Measurements from ENCODE around the gene ACAN.

Gene ACAN

DNA sequence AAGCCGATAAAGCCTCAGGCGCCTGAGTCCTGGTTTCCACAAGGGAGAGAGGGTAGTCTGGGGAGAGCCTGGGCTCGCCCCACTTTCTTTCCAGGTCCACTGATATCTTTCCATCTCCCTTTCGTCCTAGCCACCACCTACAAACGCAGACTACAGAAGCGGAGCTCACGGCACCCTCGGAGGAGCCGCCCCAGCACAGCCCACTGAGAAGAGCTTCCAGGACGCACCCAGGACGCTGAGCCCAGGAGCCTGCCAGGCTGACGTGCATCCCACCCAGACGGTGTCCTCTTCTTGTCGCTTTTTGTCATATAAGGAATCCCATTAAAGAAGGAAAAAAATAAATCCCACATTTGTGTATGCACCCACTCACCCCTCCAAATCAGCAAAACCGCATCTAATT is 71.0 kb downstream of the ACAN start:
- TF ChIP-seq EZH2 (optimal IDR thresholded peaks at IDR 0.05; ENCODE audit: low read depth, low read length) (no peak), EZH2phosphoT487 (IDR thresholded peaks at IDR 0.05; ENCODE audit: low read length) (no peak)
- TF ChIP-seq, protein P1, sequence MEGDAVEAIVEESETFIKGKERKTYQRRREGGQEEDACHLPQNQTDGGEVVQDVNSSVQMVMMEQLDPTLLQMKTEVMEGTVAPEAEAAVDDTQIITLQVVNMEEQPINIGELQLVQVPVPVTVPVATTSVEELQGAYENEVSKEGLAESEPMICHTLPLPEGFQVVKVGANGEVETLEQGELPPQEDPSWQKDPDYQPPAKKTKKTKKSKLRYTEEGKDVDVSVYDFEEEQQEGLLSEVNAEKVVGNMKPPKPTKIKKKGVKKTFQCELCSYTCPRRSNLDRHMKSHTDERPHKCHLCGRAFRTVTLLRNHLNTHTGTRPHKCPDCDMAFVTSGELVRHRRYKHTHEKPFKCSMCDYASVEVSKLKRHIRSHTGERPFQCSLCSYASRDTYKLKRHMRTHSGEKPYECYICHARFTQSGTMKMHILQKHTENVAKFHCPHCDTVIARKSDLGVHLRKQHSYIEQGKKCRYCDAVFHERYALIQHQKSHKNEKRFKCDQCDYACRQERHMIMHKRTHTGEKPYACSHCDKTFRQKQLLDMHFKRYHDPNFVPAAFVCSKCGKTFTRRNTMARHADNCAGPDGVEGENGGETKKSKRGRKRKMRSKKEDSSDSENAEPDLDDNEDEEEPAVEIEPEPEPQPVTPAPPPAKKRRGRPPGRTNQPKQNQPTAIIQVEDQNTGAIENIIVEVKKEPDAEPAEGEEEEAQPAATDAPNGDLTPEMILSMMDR (IDR thresholded peaks at IDR 0.05; ENCODE audit: low read length): no peak
- Histone ChIP-seq H3K4me1 (ENCODE audit: low read length) (no peaks in the 10 kb centered on the region), H3K4me3 (ENCODE audit: low read length) (no peak overlapping the region), H3K79me2 (ENCODE audit: low read length) (no peaks in the 10 kb centered on the region), H3K9me3 (replicated peaks; ENCODE audit: insufficient read depth, low read length) (no peaks in the 10 kb centered on the region), H3K36me3 (replicated peaks; ENCODE audit: insufficient read depth, low read length) (no peaks in the 10 kb centered on the region), H3K4me2 (ENCODE audit: low read depth, low read length) (no peak overlapping the region), H3K9me2 (replicated peaks; ENCODE audit: insufficient read depth, low read length) (no peaks in the 10 kb centered on the region), H3K27ac (ENCODE audit: low read length) (no peak overlapping the region), H3K27me3 (replicated peaks; ENCODE audit: insufficient read depth, low read length) (no peaks in the 10 kb centered on the region; the same call in 1 of the 2 replicates), H3K9ac (ENCODE audit: low read length) (no peak overlapping the region), H2AFZ (ENCODE audit: low read length) (no peak overlapping the region), H3F3A (ENCODE audit: insufficient read depth, low read length) (no peaks in the 10 kb centered on the region), H4K20me1 (ENCODE audit: insufficient read depth, low read length) (no peaks in the 10 kb centered on the region)
- DNase-seq: no peak

DNA sequence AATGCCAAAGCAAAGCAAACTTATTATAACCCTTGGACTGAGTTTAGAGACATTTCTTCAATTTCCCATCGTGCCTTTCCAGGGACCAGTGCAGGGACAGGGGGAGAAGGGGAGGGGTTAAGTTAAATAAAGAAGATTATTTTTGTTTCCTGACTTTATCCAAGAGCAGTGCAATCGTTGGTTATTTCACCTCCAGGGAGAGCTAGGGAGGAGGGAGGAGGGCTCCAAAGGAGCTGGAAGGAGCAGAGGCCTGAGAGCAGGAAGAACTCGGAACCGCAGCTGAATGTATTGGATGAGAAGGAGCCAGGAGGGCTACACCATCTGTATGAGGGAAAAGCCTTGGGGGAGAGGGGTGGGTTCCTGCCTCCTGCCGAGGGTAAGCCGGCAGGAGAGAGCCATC is 71.4 kb downstream of the ACAN start:
- no peaks in the 10 kb centered on the region for H3K36me3 ChIP-seq (replicated peaks; ENCODE audit: insufficient read depth, low read length)
- H3K4me3 ChIP-seq (ENCODE audit: low read length): no peak overlapping the region
- H3K9ac ChIP-seq (ENCODE audit: low read length): no peak overlapping the region
- TF ChIP-seq EZH2phosphoT487 (IDR thresholded peaks at IDR 0.05; ENCODE audit: low read length) (no peak), EZH2 (optimal IDR thresholded peaks at IDR 0.05; ENCODE audit: low read depth, low read length) (no peak)
- TF ChIP-seq, protein P1 (IDR thresholded peaks at IDR 0.05; ENCODE audit: low read length): no peak
- no peaks in the 10 kb centered on the region for H3K9me3 ChIP-seq (replicated peaks; ENCODE audit: insufficient read depth, low read length)
- H3K27ac ChIP-seq (ENCODE audit: low read length): no peak overlapping the region
- H3K9me2 ChIP-seq (replicated peaks; ENCODE audit: insufficient read depth, low read length): no peaks in the 10 kb centered on the region
- no peak overlapping the region for H2AFZ ChIP-seq (ENCODE audit: low read length)
- H3K4me2 ChIP-seq (ENCODE audit: low read depth, low read length): no peak overlapping the region
- no peaks in the 10 kb centered on the region for H3K4me1 ChIP-seq (ENCODE audit: low read length)
- H4K20me1 ChIP-seq (ENCODE audit: insufficient read depth, low read length): no peaks in the 10 kb centered on the region
- H3K27me3 ChIP-seq (replicated peaks; ENCODE audit: insufficient read depth, low read length): no peaks in the 10 kb centered on the region; the same call in 1 of the 2 replicates
- no peaks in the 10 kb centered on the region for H3F3A ChIP-seq (ENCODE audit: insufficient read depth, low read length)
- no peaks in the 10 kb centered on the region for H3K79me2 ChIP-seq (ENCODE audit: low read length)
- no peak for DNase-seq

- TF ChIP-seq, protein P1 (IDR thresholded peaks at IDR 0.05; ENCODE audit: low read length): no peak
- TF ChIP-seq EZH2 (optimal IDR thresholded peaks at IDR 0.05; ENCODE audit: low read depth, low read length): no peak
- TF ChIP-seq EZH2phosphoT487 (IDR thresholded peaks at IDR 0.05; ENCODE audit: low read length): no peak
- H3F3A ChIP-seq (ENCODE audit: insufficient read depth, low read length): no peaks in the 10 kb centered on the region
- no peak overlapping the region for H2AFZ ChIP-seq (ENCODE audit: low read length)
- no peaks in the 10 kb centered on the region for H3K9me3 ChIP-seq (replicated peaks; ENCODE audit: insufficient read depth, low read length)
- no peaks in the 10 kb centered on the region for H3K9me2 ChIP-seq (replicated peaks; ENCODE audit: insufficient read depth, low read length)
- H3K9ac ChIP-seq (ENCODE audit: low read length): no peak overlapping the region
- H4K20me1 ChIP-seq (ENCODE audit: insufficient read depth, low read length): no peaks in the 10 kb centered on the region
- no peak overlapping the region for H3K4me2 ChIP-seq (ENCODE audit: low read depth, low read length)
- H3K27ac ChIP-seq (ENCODE audit: low read length): no peak overlapping the region
- no peaks in the 10 kb centered on the region; the same call in 1 of the 2 replicates for H3K27me3 ChIP-seq (replicated peaks; ENCODE audit: insufficient read depth, low read length)
- no peak for DNase-seq
- no peaks in the 10 kb centered on the region for H3K4me1 ChIP-seq (ENCODE audit: low read length)
- H3K4me3 ChIP-seq (ENCODE audit: low read length): no peak overlapping the region
- no peaks in the 10 kb centered on the region for H3K36me3 ChIP-seq (replicated peaks; ENCODE audit: insufficient read depth, low read length)
- no peaks in the 10 kb centered on the region for H3K79me2 ChIP-seq (ENCODE audit: low read length)
These were observed 73.3 kb downstream of the ACAN start for GRCh38 chr15:88876573-88876972.

Data from MM.1S (cell line).